Endothelial cell of umbilical vein (primary cell): ENCODE results near the gene TLCD3B.

Experiments used
- CTCF ChIP-seq, 2 donors: IDR thresholded peaks; 1 replicate in 1 of 2; 2 replicates in 1 of 2; pipeline ENCODE4 v1.5.1; 2011; ENCODE audit warnings: low read length in 2 of 2, mild to moderate bottlenecking in 2 of 2, moderate library complexity in 2 of 2, control low read depth in 1 of 2, inconsistent platforms in 1 of 2, low read depth in 1 of 2; ENCODE audit not compliant: insufficient read depth in 1 of 2; ENCODE audit errors: extremely low read depth in 1 of 2
- EZH2 ChIP-seq: IDR thresholded peaks from 2 replicates; pipeline ENCODE4 v1.6.1; 2012; ENCODE audit warnings: borderline replicate concordance, low read depth, mild to moderate bottlenecking, moderate library complexity, low read length, inconsistent platforms; ENCODE audit not compliant: severe bottlenecking
- MAX ChIP-seq: IDR thresholded peaks from 2 replicates; pipeline ENCODE4 v1.6.1; 2011; ENCODE audit not compliant: insufficient read depth, insufficient read length
- POLR2A ChIP-seq: IDR thresholded peaks from 2 replicates; pipeline ENCODE4 v1.6.1; 2012; ENCODE audit warnings: low read depth, mild to moderate bottlenecking, control low read depth, low read length
- POLR2AphosphoS5 ChIP-seq: IDR thresholded peaks from 2 replicates; pipeline ENCODE4 v1.6.1; 2012; ENCODE audit warnings: low read depth, mild to moderate bottlenecking, control low read depth, low read length, moderate library complexity; ENCODE audit not compliant: insufficient read depth

- no peak for TF ChIP-seq CTCF (IDR thresholded peaks at IDR 0.05; ENCODE audit: extremely low read depth in 1 of 2, insufficient read depth in 1 of 2, low read depth in 1 of 2, low read length in 2 of 2)
- TF ChIP-seq POLR2A: no peak
- TF ChIP-seq EZH2: no peak
- no peak for TF ChIP-seq POLR2AphosphoS5
- no peak for TF ChIP-seq MAX
Observed at GRCh38 chr16:30067584-30067916, 36.5 kb upstream of the TLCD3B start.
